Activated gamma-delta T cell treated with Interleukin-2 at 50 U/mL for 16 hours (primary cell): ENCODE measurements around the gene ADAM20.
"Not testable (repeated sequence)": the region's sequence is repeated elsewhere in the genome, so short reads cannot be mapped to it uniquely, and the experiment has no call there.

Experiments used
- DNase-seq: peaks from one replicate; pipeline ENCODE4 v3.0.0-alpha.2; 2020

The ADAM20 gene

GRCh38 chr14:70534904-70535303, at the start of gene ADAM20:
ADAM20 (minus strand) TSS chr14:70535004; CDS start chr14:70524757, 10,247 bp downstream.
- DNase-seq: no peak

GRCh38 chr14:70576891-70577290, 42.1 kb upstream of the ADAM20 start:
- DNase-seq: no peak

GRCh38 chr14:70573050-70573449, 38.2 kb upstream of the ADAM20 start:
- DNase-seq: no peak

GRCh38 chr14:70571139-70571538, 36.3 kb upstream of the ADAM20 start:
- no peak for DNase-seq

- no peak for DNase-seq
Measured at GRCh38 chr14:70567791-70568190, 33.0 kb upstream of the ADAM20 start.

- no peak for DNase-seq
Measured at GRCh38 chr14:70563869-70564268, 29.1 kb upstream of the ADAM20 start.

- DNase-seq: no peak
Measured at GRCh38 chr14:70563417-70563816, 28.6 kb upstream of the ADAM20 start.

GRCh38 chr14:70558356-70558755, 23.6 kb upstream of the ADAM20 start:
- DNase-seq: no peak

- DNase-seq: no peak
Measured at GRCh38 chr14:70555890-70556289, 21.1 kb upstream of the ADAM20 start.

- DNase-seq: no peak
Measured at GRCh38 chr14:70538087-70538486, 3.3 kb upstream of the ADAM20 start.

GRCh38 chr14:70536830-70537229, 2.0 kb upstream of the ADAM20 start:
- DNase-seq: no peak

GRCh38 chr14:70530417-70530816, 4.4 kb downstream of the ADAM20 start:
- no peak for DNase-seq

- DNase-seq: no peak
Measured at GRCh38 chr14:70527501-70528105, 7.2 kb downstream of the ADAM20 start.

GRCh38 chr14:70525691-70526090, 9.1 kb downstream of the ADAM20 start:
- no peak for DNase-seq

GRCh38 chr14:70515811-70516210, 19.0 kb downstream of the ADAM20 start:
- no peak for DNase-seq

- DNase-seq: no peak
Measured at GRCh38 chr14:70514168-70515069, 20.4 kb downstream of the ADAM20 start.

- DNase-seq: no peak
Measured at GRCh38 chr14:70498191-70498590, 36.6 kb downstream of the ADAM20 start.

- no peak for DNase-seq
Measured at GRCh38 chr14:70489579-70490200, 45.1 kb downstream of the ADAM20 start.

GRCh38 chr14:70477356-70478105, 57.3 kb downstream of the ADAM20 start:
- DNase-seq: not testable (repeated sequence)

GRCh38 chr14:70475459-70475858, 59.3 kb downstream of the ADAM20 start:
- DNase-seq: not testable (repeated sequence)

- no peak for DNase-seq
Measured at GRCh38 chr14:70473825-70474224, 61.0 kb downstream of the ADAM20 start.
